H1 (cell line): ENCODE measurements around the gene CX3CL1. TPM values are rescaled to one million over a fixed set of nuclear protein-coding genes. Genes with fewer than 3 reads are reported as not detected.
A peak's percentile ranks its signal among the peaks of the same experiment; 100 is the strongest.

Experiments used
- CTCF ChIA-PET: fragments of 300-600 bp; sonication (Branson Sonifier 250); formaldehyde crosslinking; loops from one replicate; lab custom pipeline; 2021; ENCODE audit not compliant: partially characterized antibody; lab: Charles Lee
- POLR2A ChIA-PET: fragments of 300-600 bp; sonication (Branson Sonifier 250); formaldehyde crosslinking; loops from one replicate; lab custom pipeline; 2021; ENCODE audit warnings: inconsistent platforms; ENCODE audit not compliant: partially characterized antibody; lab: Charles Lee
- DNase-seq, 2 experiments: peaks; one replicate each; pipeline versions ENCODE4 v3.0.0 to v3.0.0-alpha.2; 2010 to 2022; ENCODE audit warnings: low spot score in 2 of 2, low read depth in 1 of 2, mixed read lengths in 1 of 2
- FAIRE-seq: peaks from 2 replicates; lab custom pipeline; 2011; peaks lifted over from hg19 to GRCh38; lab: Jason Lieb, UNC
- H2AFZ ChIP-seq: 2 replicates; pipeline ENCODE4 v1.8.1; 2012; ENCODE audit warnings: low read length, inconsistent platforms
- H2AK5ac ChIP-seq: 2 replicates; pipeline ENCODE4 v1.6.1; 2013; ENCODE audit warnings: low read depth, low read length
- H2BK120ac ChIP-seq: replicated peaks from 2 replicates; pipeline ENCODE3; 2013; ENCODE audit warnings: low read depth, low read length, inconsistent platforms
- H2BK12ac ChIP-seq: 2 replicates; pipeline ENCODE4 v1.6.1; 2013; ENCODE audit warnings: low read depth, low read length
- H2BK15ac ChIP-seq: 2 replicates; pipeline ENCODE4 v1.6.1; 2013; ENCODE audit warnings: low read length
- H2BK20ac ChIP-seq: 2 replicates; pipeline ENCODE4 v1.6.1; 2013; ENCODE audit warnings: low read length
- H2BK5ac ChIP-seq: 2 replicates; pipeline ENCODE4 v1.6.1; 2013; ENCODE audit warnings: low read depth, low read length
- H3K14ac ChIP-seq: 2 replicates; pipeline ENCODE4 v1.6.1; 2013; ENCODE audit warnings: inconsistent platforms; ENCODE audit not compliant: insufficient read length
- H3K18ac ChIP-seq: 2 replicates; pipeline ENCODE4 v1.6.1; 2013; ENCODE audit warnings: low read length; ENCODE audit errors: extremely low read depth
- H3K23ac ChIP-seq: 2 replicates; pipeline ENCODE4 v1.6.1; 2013; ENCODE audit warnings: inconsistent platforms; ENCODE audit not compliant: insufficient read length
- H3K23me2 ChIP-seq: 2 replicates; pipeline ENCODE4 v1.6.1; 2013; ENCODE audit warnings: low read depth, low read length
- H3K27ac ChIP-seq: 2 replicates; pipeline ENCODE4 v1.6.1; 2011; ENCODE audit warnings: low read depth, low read length, inconsistent platforms
- H3K27me3 ChIP-seq, 4 experiments: replicated peaks in 1 of 4; 1 replicate in 1 of 4; 2 replicates in 3 of 4; pipeline versions ENCODE4 v1.6.1 to v1.8.1; 2011 to 2013; ENCODE audit warnings: low read length in 3 of 4, mild to moderate bottlenecking in 3 of 4, inconsistent platforms in 2 of 4, mixed read lengths in 2 of 4, moderate library complexity in 1 of 4; ENCODE audit not compliant: control insufficient read depth in 3 of 4, insufficient read depth in 3 of 4; ENCODE audit errors: extremely low read depth in 1 of 4
- H3K36me3 ChIP-seq, 4 experiments: 2 replicates each; pipeline versions ENCODE4 v1.6.1 to v1.8.1; 2011 to 2013; ENCODE audit warnings: mild to moderate bottlenecking in 4 of 4, low read length in 3 of 4, moderate library complexity in 2 of 4, control low read depth in 1 of 4, inconsistent platforms in 1 of 4; ENCODE audit not compliant: insufficient read depth in 4 of 4, control insufficient read depth in 2 of 4
- H3K4ac ChIP-seq: replicated peaks from 2 replicates; pipeline ENCODE3; 2013; ENCODE audit warnings: low read length, low read depth, mixed read lengths, inconsistent platforms; ENCODE audit not compliant: insufficient read length
- H3K4me1 ChIP-seq, 4 experiments: replicated peaks in 1 of 4; 1 replicate in 1 of 4; 2 replicates in 3 of 4; pipeline versions ENCODE4 v1.6.1 to v1.8.1; 2011 to 2013; ENCODE audit warnings: low read length in 3 of 4, inconsistent platforms in 2 of 4, mixed read lengths in 1 of 4; ENCODE audit not compliant: insufficient read depth in 4 of 4, control insufficient read depth in 3 of 4
- H3K4me2 ChIP-seq, 2 experiments: 2 replicates each; pipeline versions ENCODE4 v1.6.1 to v1.8.1; 2011 to 2013; ENCODE audit warnings: low read depth in 2 of 2, low read length in 2 of 2, control low read depth in 1 of 2, inconsistent platforms in 1 of 2, mild to moderate bottlenecking in 1 of 2; ENCODE audit not compliant: insufficient read depth in 1 of 2
- H3K4me3 ChIP-seq, 4 experiments: fragments of 200-600, 300-600 bp in 1 of 4; sonication (generic), shearing (Covaris generic), sonication (Bioruptor Twin) in 1 of 4; 2 replicates each; pipeline versions ENCODE4 v1.5.1 to v1.8.1; 2011 to 2016; ENCODE audit warnings: low read length in 4 of 4, low read depth in 3 of 4, control low read depth in 2 of 4, inconsistent platforms in 2 of 4, mild to moderate bottlenecking in 2 of 4, mixed read lengths in 1 of 4, moderate library complexity in 1 of 4; ENCODE audit not compliant: insufficient read depth in 2 of 4; ENCODE audit errors: extremely low read depth in 1 of 4
- H3K56ac ChIP-seq: replicated peaks from 2 replicates; pipeline ENCODE3; 2013; ENCODE audit warnings: low read depth, mild to moderate bottlenecking, mixed read lengths, low read length, inconsistent platforms; ENCODE audit not compliant: insufficient read length
- H3K79me1 ChIP-seq: 2 replicates; pipeline ENCODE4 v1.6.1; 2013; ENCODE audit warnings: low read depth, low read length, control low read depth
- H3K79me2 ChIP-seq, 2 experiments: 2 replicates each; pipeline versions ENCODE4 v1.6.1 to v1.8.1; 2012 to 2013; ENCODE audit warnings: low read length in 2 of 2, mild to moderate bottlenecking in 2 of 2, inconsistent platforms in 1 of 2; ENCODE audit not compliant: insufficient read depth in 2 of 2, control insufficient read depth in 1 of 2
- H3K9ac ChIP-seq, 4 experiments: replicated peaks in 1 of 4; 1 replicate in 1 of 4; 2 replicates in 3 of 4; pipeline versions ENCODE4 v1.6.1 to v1.8.1; 2011 to 2013; ENCODE audit warnings: low read depth in 3 of 4, low read length in 3 of 4, control low read depth in 2 of 4, mild to moderate bottlenecking in 2 of 4, moderate library complexity in 2 of 4, inconsistent platforms in 1 of 4; ENCODE audit errors: extremely low read depth in 1 of 4
- H3K9me3 ChIP-seq, 2 experiments: 2 replicates each; pipeline versions ENCODE4 v1.6.1 to v1.8.1; 2012 to 2013; ENCODE audit warnings: mild to moderate bottlenecking in 2 of 2, moderate library complexity in 2 of 2, control low read depth in 1 of 2, inconsistent platforms in 1 of 2, low read depth in 1 of 2, low read length in 1 of 2, mixed read lengths in 1 of 2; ENCODE audit not compliant: insufficient read depth in 2 of 2
- H4K20me1 ChIP-seq, 2 experiments: replicated peaks in 1 of 2; 2 replicates each; pipeline versions ENCODE3 to v1.8.1; 2011 to 2013; ENCODE audit warnings: inconsistent platforms in 2 of 2, low read length in 2 of 2, mild to moderate bottlenecking in 1 of 2; ENCODE audit not compliant: insufficient read depth in 2 of 2, control insufficient read depth in 1 of 2
- H4K5ac ChIP-seq: 2 replicates; pipeline ENCODE4 v1.6.1; 2013; ENCODE audit warnings: low read length, low read depth, mixed read lengths, inconsistent platforms; ENCODE audit not compliant: insufficient read length
- H4K8ac ChIP-seq: 2 replicates; pipeline ENCODE4 v1.8.0; 2013; ENCODE audit warnings: mild to moderate bottlenecking, moderate library complexity, low read length, inconsistent platforms; ENCODE audit not compliant: insufficient read depth; ENCODE audit errors: extremely low read depth
- H4K91ac ChIP-seq: replicated peaks from 2 replicates; pipeline ENCODE3; 2013; ENCODE audit warnings: low read length, mixed read lengths, inconsistent platforms; ENCODE audit not compliant: insufficient read length
- BACH1 ChIP-seq: IDR thresholded peaks from 2 replicates; pipeline ENCODE4 v1.6.1; 2012; ENCODE audit warnings: low read length, improper control_type of control experiment
- FOSL1 ChIP-seq: IDR thresholded peaks from 2 replicates; pipeline ENCODE4 v1.6.1; 2011; ENCODE audit warnings: mild to moderate bottlenecking, low read depth, low read length, moderate library complexity; ENCODE audit not compliant: insufficient read depth
- GTF2F1 ChIP-seq: IDR thresholded peaks from 2 replicates; pipeline ENCODE4 v1.6.1; 2012; ENCODE audit warnings: low read depth, low read length, improper control_type of control experiment, borderline replicate concordance
- KDM5A ChIP-seq: fragments of 200-600 bp; IDR thresholded peaks from 2 replicates; pipeline ENCODE4 v1.7.1; 2012; ENCODE audit warnings: mild to moderate bottlenecking, low read length, inconsistent platforms, mixed read lengths
- RAD21 ChIP-seq, 2 experiments: IDR thresholded peaks in 1 of 2; conservative IDR thresholded peaks in 1 of 2; 2 replicates each; pipeline ENCODE4 v1.6.1; 2011; ENCODE audit warnings: low read depth in 2 of 2, low read length in 2 of 2, improper control_type of control experiment in 1 of 2, inconsistent platforms in 1 of 2, mild to moderate bottlenecking in 1 of 2, moderate library complexity in 1 of 2
- RBBP5 ChIP-seq: IDR thresholded peaks from 2 replicates; pipeline ENCODE4 v1.7.1; 2012; ENCODE audit warnings: low read depth, mild to moderate bottlenecking, inconsistent platforms, low read length, moderate library complexity, borderline replicate concordance
- ZNF274 ChIP-seq: IDR thresholded peaks from 2 replicates; pipeline ENCODE4 v1.7.0; 2012; ENCODE audit warnings: low read length, borderline replicate concordance; ENCODE audit errors: extremely low read depth
- WGBS, 2 experiments: shearing (Covaris generic) in 1 of 2; methylation state at CpG; one replicate each; pipeline versions ENCODE4 v1.1.6 to v1.1.7; 2013 to 2015; ENCODE audit warnings: low lambda C conversion rate in 2 of 2, mixed read lengths in 2 of 2, inconsistent platforms in 1 of 2, low coverage in 1 of 2, missing lambda C conversion rate in 1 of 2; ENCODE audit not compliant: insufficient replicate concordance in 2 of 2, insufficient coverage in 1 of 2, insufficient read length in 1 of 2; ENCODE audit errors: extremely low coverage in 1 of 2, missing lambda C conversion rate in 1 of 2; 5-methylcytosine and 5-hydroxymethylcytosine counted together
- polyA plus RNA-seq, 7 experiments: library from polyadenylated mRNA; depleted of rRNA in 3 of 7; stranded (reverse) in 5 of 7; unstranded in 2 of 7; fragments of >200 nt in 5 of 7; fragments of 200-250 nt in 2 of 7; gene quantifications; 1 replicate in 5 of 7; 2 replicates in 1 of 7; 4 replicates in 1 of 7; pipeline versions ENCODE4 v1.2.1 to v1.2.3, GENCODE V29; 2011 to 2013; ENCODE audit warnings: missing spikeins in 2 of 7, mixed read lengths in 2 of 7
- total RNA-seq: library from RNA; stranded (reverse); fragmentation: NEBNext Ultra II Directional; extraction: Animal tissue kit (Norgen Biotek cat#: 25700); gene quantifications from 2 replicates; pipeline ENCODE4 v1.2.1, GENCODE V29; 2021
- TF ChIP-seq, protein P1 (sequence below): IDR thresholded peaks from 2 replicates; pipeline ENCODE4 v1.6.1; 2012; ENCODE audit warnings: low read length, inconsistent platforms
- TF ChIP-seq, protein P2 (sequence below), 3 experiments: IDR thresholded peaks; 1 replicate in 2 of 3; 2 replicates in 1 of 3; pipeline versions ENCODE4 v1.5.1 to v1.6.1; 2011; ENCODE audit warnings: low read length in 3 of 3, mild to moderate bottlenecking in 3 of 3, inconsistent platforms in 2 of 3, low read depth in 1 of 3, moderate library complexity in 1 of 3; ENCODE audit not compliant: insufficient read depth in 1 of 3; ENCODE audit errors: control extremely low read depth in 1 of 3

Gene CX3CL1
- total and polyA plus RNA-seq, 2 of the 8 experiments (the other 6 are each of a cell fraction or from before 2014, with no cell fraction given): 1.4 to 3.0 TPM

DNA sequence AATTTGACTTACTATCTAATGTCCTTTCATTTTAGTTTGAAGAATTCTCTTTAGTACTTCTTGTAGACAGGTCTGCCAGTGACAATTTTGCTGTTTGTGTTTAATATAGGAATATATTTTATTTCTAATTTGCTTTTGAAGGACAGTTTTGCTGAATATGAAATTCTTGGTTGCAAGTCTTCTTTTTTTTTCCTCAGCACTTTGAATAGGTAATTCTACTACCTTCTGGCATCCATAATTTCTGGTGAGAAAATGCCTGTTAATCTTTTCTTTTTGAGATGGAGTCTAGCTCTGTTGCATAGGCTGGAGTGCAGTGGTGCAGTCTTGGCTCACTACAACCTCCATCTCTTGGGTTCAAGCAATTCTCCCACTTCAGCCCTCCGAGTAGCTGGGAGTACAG, 38.9 kb upstream of the CX3CL1 start:
- Histone ChIP-seq H2AK5ac (no peak overlapping the region), H3K14ac (no peak overlapping the region), H3K9ac (no peak overlapping the region), H2AFZ (no peak overlapping the region), H2BK12ac (no peak overlapping the region), H3K4me3 (no peak overlapping the region), H3K56ac (no peak overlapping the region), H3K27me3 (no peaks in the 10 kb centered on the region), H3K4ac (no peak overlapping the region), H3K18ac (no peak overlapping the region), H2BK5ac (no peak overlapping the region), H3K23ac (no peak overlapping the region), H4K20me1 (no peaks in the 10 kb centered on the region), H4K8ac (no peak overlapping the region), H3K79me2 (no peaks in the 10 kb centered on the region), H2BK120ac (no peak overlapping the region), H2BK20ac (0 out of 2 replicates have a peak overlapping the region, but pooled peaks have one; percentile 5), H3K79me1 (no peaks in the 10 kb centered on the region), H3K23me2 (no peaks in the 10 kb centered on the region), H4K5ac (no peak overlapping the region), H3K27ac (no peak overlapping the region), H2BK15ac (no peak overlapping the region), H3K4me2 (no peak overlapping the region), H3K9me3 (no peaks in the 10 kb centered on the region), H3K36me3 (no peaks in the 10 kb centered on the region), H3K4me1 (no peaks in the 10 kb centered on the region), H4K91ac (no peak overlapping the region)
- ChIA-PET CTCF (interaction anchor here (1.3 kb wide), 1 partner anchor 86 kb away, joined by 3 read pairs; no protein-coding TSS in a partner anchor), POLR2A (no interaction called here)
- DNase-seq (no peak), FAIRE-seq (no peak)
- 77% methylated on average over 1 of the region's 1 CpG; no CpG with 5 or more reads in 1 of the 2 experiments for WGBS, 2 experiments
- TF ChIP-seq BACH1 (no peak), FOSL1 (no peak), ZNF274 (no peak), KDM5A (no peak), RAD21 (IDR thresholded peaks at IDR 0.05 in 1 of 2, conservative IDR thresholded peaks at IDR 0.05 in 1 of 2; ENCODE audit: low read depth in 2 of 2, low read length in 2 of 2) (no peak), RBBP5 (no peak), GTF2F1 (no peak)
- TF ChIP-seq, protein P1, sequence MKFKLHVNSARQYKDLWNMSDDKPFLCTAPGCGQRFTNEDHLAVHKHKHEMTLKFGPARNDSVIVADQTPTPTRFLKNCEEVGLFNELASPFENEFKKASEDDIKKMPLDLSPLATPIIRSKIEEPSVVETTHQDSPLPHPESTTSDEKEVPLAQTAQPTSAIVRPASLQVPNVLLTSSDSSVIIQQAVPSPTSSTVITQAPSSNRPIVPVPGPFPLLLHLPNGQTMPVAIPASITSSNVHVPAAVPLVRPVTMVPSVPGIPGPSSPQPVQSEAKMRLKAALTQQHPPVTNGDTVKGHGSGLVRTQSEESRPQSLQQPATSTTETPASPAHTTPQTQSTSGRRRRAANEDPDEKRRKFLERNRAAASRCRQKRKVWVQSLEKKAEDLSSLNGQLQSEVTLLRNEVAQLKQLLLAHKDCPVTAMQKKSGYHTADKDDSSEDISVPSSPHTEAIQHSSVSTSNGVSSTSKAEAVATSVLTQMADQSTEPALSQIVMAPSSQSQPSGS: no peak
- TF ChIP-seq, protein P2, sequence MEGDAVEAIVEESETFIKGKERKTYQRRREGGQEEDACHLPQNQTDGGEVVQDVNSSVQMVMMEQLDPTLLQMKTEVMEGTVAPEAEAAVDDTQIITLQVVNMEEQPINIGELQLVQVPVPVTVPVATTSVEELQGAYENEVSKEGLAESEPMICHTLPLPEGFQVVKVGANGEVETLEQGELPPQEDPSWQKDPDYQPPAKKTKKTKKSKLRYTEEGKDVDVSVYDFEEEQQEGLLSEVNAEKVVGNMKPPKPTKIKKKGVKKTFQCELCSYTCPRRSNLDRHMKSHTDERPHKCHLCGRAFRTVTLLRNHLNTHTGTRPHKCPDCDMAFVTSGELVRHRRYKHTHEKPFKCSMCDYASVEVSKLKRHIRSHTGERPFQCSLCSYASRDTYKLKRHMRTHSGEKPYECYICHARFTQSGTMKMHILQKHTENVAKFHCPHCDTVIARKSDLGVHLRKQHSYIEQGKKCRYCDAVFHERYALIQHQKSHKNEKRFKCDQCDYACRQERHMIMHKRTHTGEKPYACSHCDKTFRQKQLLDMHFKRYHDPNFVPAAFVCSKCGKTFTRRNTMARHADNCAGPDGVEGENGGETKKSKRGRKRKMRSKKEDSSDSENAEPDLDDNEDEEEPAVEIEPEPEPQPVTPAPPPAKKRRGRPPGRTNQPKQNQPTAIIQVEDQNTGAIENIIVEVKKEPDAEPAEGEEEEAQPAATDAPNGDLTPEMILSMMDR (IDR thresholded peaks at IDR 0.05; ENCODE audit: control extremely low read depth in 1 of 3, insufficient read depth in 1 of 3, low read depth in 1 of 3, low read length in 3 of 3): no peak
